ENCODE results near the gene RELCH. TPM values are rescaled to one million over a fixed set of nuclear protein-coding genes. Genes with fewer than 3 reads are reported as not detected.

Gene RELCH
- total and polyA plus RNA-seq, 8 donors: 4.9 to 85.9 (median 35.8) TPM

- TF ChIP-seq CTCF (IDR thresholded peaks at IDR 0.05): no peak
- no peak for TF ChIP-seq POLR2AphosphoS5 (IDR thresholded peaks at IDR 0.05)
- TF ChIP-seq POLR2A (IDR thresholded peaks at IDR 0.05): no peak
- no peak for TF ChIP-seq EP300 (IDR thresholded peaks at IDR 0.05)
- WGBS, 5 donors: 82 to 95% (median 84%) methylated on average over 11 to 13 of the region's 13 CpGs
- Histone ChIP-seq H3K36me3 (no peaks in the 10 kb centered on the region), H3K9me3 (no peaks in the 10 kb centered on the region), H3K27me3 (peaks cover 0 to 46% (median 0%) of the 10 kb centered on the region in 3 donors), H3K27ac (no peak overlapping the region), H3K4me3 (no peak overlapping the region), H3K4me1 (peaks cover 13 to 34% (median 25%) of the 10 kb centered on the region in 4 donors)
- no peak for DNase-seq
- intact Hi-C loops (cut with DNase I; ENCODE audit: low total_unique reads): no loop called here
These were observed 146.1 kb downstream of the RELCH start for GRCh38 chr18:62332964-62333695.

- TF ChIP-seq EP300 (IDR thresholded peaks at IDR 0.05) (no peak), POLR2A (IDR thresholded peaks at IDR 0.05) (no peak), CTCF (IDR thresholded peaks at IDR 0.05) (no peak), POLR2AphosphoS5 (IDR thresholded peaks at IDR 0.05) (peak in 1 of 3 donors; percentile 55)
- H3K27ac ChIP-seq: no peak overlapping the region
- peaks cover 0 to 41% (median 0%) of the 10 kb centered on the region in 3 donors for H3K27me3 ChIP-seq
- H3K4me1 ChIP-seq: peaks cover 8 to 29% (median 19%) of the 10 kb centered on the region in 4 donors
- 75 to 87% (median 81%) methylated on average over 8 of the region's 8 CpGs for WGBS, 5 donors
- no peak overlapping the region for H3K4me3 ChIP-seq
- DNase-seq: peak in 1 of 2 donors; percentile 53
- no peaks in the 10 kb centered on the region for H3K9me3 ChIP-seq
- intact Hi-C loops (cut with DNase I; ENCODE audit: low total_unique reads): no loop called here
- H3K36me3 ChIP-seq: no peaks in the 10 kb centered on the region
These were observed 147.1 kb downstream of the RELCH start for GRCh38 chr18:62334120-62334519.

GRCh38 chr18:62335494-62335893 is 148.4 kb downstream of the RELCH start:
- H3K36me3 ChIP-seq: no peaks in the 10 kb centered on the region
- no peak overlapping the region for H3K4me3 ChIP-seq
- no peak for DNase-seq
- H3K27ac ChIP-seq: no peak overlapping the region
- intact Hi-C loops (cut with DNase I; ENCODE audit: low total_unique reads): no loop called here
- no peaks in the 10 kb centered on the region for H3K9me3 ChIP-seq
- H3K4me1 ChIP-seq: peaks cover 0 to 17% (median 8%) of the 10 kb centered on the region in 4 donors
- 85 to 92% (median 88%) methylated on average over 5 of the region's 5 CpGs for WGBS, 5 donors
- TF ChIP-seq EP300 (IDR thresholded peaks at IDR 0.05) (no peak), POLR2A (IDR thresholded peaks at IDR 0.05) (no peak), CTCF (IDR thresholded peaks at IDR 0.05) (no peak), POLR2AphosphoS5 (IDR thresholded peaks at IDR 0.05) (no peak)
- H3K27me3 ChIP-seq: peaks cover 0 to 29% (median 0%) of the 10 kb centered on the region in 3 donors

- H3K36me3 ChIP-seq: no peaks in the 10 kb centered on the region
- H3K4me1 ChIP-seq: peaks cover 0 to 10% (median 3%) of the 10 kb centered on the region in 4 donors
- no peak overlapping the region for H3K4me3 ChIP-seq
- no peak for DNase-seq
- intact Hi-C loops (cut with DNase I; ENCODE audit: low total_unique reads): no loop called here
- WGBS, 5 donors: 88 to 91% (median 89%) methylated on average over 5 of the region's 5 CpGs
- peaks cover 0 to 18% (median 0%) of the 10 kb centered on the region in 3 donors for H3K27me3 ChIP-seq
- no peak overlapping the region for H3K27ac ChIP-seq
- no peaks in the 10 kb centered on the region for H3K9me3 ChIP-seq
- no peak for TF ChIP-seq POLR2A (IDR thresholded peaks at IDR 0.05)
- no peak for TF ChIP-seq POLR2AphosphoS5 (IDR thresholded peaks at IDR 0.05)
- TF ChIP-seq EP300 (IDR thresholded peaks at IDR 0.05): no peak
- TF ChIP-seq CTCF (IDR thresholded peaks at IDR 0.05): no peak
These were observed 149.6 kb downstream of the RELCH start for GRCh38 chr18:62336618-62337017.

Measured in stomach (tissue), 9 donors.